Stimulated activated CD8-positive, alpha-beta memory T cell treated with anti-CD3 and anti-CD28 coated beads, Interleukin-7, amount 100 ng/mL, for 24 hours (primary cell): Measurements from ENCODE around the gene CTTNBP2.

Experiments used
- DNase-seq: peaks from one replicate; pipeline ENCODE4 v3.0.0-alpha.2; 2020; ENCODE audit warnings: low read depth

The CTTNBP2 gene, protein sequence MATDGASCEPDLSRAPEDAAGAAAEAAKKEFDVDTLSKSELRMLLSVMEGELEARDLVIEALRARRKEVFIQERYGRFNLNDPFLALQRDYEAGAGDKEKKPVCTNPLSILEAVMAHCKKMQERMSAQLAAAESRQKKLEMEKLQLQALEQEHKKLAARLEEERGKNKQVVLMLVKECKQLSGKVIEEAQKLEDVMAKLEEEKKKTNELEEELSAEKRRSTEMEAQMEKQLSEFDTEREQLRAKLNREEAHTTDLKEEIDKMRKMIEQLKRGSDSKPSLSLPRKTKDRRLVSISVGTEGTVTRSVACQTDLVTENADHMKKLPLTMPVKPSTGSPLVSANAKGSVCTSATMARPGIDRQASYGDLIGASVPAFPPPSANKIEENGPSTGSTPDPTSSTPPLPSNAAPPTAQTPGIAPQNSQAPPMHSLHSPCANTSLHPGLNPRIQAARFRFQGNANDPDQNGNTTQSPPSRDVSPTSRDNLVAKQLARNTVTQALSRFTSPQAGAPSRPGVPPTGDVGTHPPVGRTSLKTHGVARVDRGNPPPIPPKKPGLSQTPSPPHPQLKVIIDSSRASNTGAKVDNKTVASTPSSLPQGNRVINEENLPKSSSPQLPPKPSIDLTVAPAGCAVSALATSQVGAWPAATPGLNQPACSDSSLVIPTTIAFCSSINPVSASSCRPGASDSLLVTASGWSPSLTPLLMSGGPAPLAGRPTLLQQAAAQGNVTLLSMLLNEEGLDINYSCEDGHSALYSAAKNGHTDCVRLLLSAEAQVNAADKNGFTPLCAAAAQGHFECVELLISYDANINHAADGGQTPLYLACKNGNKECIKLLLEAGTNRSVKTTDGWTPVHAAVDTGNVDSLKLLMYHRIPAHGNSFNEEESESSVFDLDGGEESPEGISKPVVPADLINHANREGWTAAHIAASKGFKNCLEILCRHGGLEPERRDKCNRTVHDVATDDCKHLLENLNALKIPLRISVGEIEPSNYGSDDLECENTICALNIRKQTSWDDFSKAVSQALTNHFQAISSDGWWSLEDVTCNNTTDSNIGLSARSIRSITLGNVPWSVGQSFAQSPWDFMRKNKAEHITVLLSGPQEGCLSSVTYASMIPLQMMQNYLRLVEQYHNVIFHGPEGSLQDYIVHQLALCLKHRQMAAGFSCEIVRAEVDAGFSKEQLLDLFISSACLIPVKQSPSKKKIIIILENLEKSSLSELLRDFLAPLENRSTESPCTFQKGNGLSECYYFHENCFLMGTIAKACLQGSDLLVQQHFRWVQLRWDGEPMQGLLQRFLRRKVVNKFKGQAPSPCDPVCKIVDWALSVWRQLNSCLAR (N-terminal part only)

DNA sequence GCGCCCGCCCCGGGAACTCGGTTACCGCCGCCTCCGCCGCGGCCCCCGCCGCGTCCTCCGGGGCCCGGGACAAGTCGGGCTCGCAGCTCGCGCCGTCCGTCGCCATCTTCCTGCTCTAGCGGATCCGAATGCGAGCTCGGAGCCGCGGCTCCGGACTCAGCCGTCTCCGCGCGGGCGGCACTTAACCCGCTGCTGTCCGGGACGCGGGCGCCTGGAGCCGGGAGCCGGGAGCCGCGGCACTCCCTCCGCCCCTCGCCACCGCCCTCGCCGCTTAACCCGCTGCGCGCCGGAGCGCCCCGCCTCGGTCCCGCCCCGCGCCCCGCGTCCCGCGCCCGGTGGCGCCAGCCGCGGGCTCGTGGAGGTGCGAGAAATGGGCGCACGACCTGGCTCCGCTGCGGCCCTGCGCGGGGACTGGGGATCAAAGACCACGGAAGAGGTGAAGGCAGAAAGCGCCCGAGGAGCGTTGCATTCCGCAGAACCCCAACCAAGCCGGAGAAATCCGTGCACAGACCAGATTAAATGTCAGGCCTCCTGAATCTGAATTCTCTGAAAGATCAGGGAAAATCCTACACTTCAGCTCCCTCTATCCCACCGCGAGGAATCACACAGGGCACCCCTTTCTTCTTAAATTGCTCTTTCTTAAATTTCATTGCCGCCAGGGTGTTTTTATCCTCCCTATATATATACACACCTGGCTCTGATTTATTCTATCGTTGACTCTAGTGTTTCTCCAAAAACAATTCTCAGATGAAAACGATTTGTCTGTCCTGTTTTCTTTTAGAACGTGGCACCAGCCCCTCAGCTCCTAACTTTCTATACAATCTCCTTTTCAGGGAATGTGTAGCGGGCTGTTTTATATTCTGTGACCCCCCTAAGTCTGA, at the start of gene CTTNBP2:
TSS of gene CTTNBP2 (minus strand) at position 132 of the 881 bp plus-strand sequence. CDS start at position 106, 26 bp downstream.
- no peak for DNase-seq

DNA sequence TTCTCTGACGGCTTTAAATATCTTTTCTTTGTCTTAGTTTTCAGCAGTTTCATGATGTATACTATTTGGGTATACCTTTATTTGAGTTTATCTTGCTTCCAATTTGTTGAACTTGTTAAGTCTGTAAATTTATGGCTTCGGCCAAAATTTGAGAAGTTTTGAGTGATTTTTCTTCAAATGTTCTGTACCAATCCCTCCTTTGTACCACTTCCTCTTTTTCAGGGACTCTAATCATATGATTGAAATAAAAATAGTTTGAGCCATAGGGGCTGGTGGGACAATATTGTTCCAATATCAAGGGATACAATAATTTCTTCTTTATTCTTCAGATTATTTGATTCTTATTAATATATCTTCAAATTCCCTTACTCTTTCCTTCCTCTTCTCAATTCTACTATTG, 43.1 kb upstream of the CTTNBP2 start:
- DNase-seq: no peak

DNA sequence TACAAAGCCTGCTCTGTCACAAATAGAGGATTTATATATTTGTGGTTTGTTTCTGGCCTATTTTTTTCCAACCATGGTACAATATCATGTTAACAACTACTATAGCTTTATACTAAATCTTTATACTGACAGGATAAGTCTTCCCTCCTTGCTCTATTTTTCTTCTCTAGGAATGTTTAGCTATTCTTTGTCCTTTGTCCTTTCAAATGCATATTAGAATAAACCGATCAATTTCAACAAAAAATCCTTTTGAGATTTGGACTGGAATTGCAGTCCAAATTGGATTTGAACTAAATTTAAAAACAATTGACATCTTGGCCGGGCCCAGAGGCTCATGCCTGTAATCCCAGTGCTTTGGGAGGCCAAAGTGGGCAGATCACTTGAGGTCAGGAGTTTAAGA, 39.2 kb upstream of the CTTNBP2 start:
- no peak for DNase-seq

DNA sequence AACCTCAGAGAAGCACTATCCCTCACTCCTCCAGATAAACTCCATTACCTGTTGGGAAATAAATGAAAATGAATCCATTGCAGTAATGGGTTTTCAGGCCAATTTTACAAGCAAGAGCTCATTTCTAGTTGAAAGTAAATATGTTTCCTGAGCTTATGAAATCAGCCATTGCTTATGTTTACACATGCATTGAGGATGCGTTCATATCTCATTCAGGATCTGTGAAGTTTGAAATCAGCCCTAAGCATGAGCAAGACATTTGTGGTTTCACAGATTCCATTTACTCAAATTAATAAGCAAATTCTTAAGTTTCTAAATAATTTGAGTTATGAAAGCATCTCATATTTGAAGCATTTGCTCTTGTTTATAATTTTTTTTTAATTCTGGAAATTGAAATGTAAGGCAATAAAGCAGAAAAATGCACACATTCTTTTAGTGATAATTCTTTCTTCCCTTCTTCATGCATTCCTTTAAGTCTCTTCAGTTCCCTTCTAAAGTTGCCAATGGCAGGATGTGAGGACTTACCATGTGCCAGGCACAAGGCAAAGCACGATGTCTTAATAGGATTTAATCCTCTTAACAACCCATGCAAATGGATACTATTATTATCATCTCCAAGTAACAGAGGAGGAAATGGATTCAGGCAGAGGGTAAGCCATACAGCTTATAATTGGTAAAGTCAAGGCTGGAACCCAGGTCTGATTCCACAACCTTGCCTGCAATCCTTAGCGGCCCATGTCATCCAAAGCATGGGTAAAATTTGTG, 35.0 kb upstream of the CTTNBP2 start:
- no peak for DNase-seq

DNA sequence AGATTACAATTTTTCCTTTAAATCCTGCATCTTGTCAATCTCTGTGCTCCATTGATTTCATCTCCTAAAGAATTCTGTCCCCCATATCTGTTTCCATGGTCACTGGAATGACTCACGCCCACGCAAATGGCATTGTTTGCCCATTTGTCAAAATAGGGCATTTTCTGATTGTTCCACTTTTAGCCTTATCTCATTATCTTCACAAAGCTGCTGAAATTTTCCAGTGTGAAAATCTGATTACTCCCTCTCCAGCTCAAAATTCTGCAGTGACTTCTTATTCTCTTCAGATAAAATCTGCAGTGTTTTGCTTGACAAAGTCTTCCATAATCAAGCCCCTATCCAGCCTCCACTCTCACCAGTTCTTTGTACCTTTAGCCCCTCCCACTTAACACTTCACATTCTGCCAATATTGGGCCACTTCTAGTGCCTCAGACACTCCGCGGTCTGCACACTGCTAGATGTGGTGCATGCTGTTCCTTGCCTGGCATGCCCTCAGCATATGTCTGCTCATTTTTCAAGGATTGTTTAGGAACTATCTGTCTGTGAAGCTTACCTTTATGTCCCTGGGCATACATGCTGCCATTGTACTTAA, 33.9 kb upstream of the CTTNBP2 start:
- no peak for DNase-seq

DNA sequence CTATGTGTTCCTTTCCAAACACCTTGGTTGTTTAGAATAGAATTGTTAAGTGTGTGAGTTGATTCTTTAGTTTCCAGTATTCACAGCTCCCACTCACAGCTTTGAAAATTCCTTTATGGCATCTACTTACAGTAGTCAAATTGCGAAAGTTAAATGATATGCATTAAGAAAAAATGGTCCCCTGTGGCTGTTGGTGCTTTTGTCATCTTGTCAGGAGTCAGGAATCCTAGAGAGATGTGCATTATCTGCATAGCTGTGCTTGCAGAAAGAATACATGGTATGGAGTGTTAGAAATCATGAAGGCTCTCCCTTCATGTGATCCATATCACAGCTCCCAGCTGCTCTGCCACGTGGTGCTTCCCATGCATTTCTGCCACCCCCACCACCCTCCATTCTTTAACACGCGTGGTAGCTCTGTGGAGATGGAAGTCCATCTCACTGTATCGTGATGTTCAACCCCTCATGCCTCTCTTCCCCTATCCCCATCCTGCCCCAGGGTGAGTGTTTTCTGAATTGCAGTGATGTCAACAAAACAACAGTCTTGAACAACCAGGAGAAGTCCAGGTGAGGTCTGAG, 29.2 kb upstream of the CTTNBP2 start:
- no peak for DNase-seq

DNA sequence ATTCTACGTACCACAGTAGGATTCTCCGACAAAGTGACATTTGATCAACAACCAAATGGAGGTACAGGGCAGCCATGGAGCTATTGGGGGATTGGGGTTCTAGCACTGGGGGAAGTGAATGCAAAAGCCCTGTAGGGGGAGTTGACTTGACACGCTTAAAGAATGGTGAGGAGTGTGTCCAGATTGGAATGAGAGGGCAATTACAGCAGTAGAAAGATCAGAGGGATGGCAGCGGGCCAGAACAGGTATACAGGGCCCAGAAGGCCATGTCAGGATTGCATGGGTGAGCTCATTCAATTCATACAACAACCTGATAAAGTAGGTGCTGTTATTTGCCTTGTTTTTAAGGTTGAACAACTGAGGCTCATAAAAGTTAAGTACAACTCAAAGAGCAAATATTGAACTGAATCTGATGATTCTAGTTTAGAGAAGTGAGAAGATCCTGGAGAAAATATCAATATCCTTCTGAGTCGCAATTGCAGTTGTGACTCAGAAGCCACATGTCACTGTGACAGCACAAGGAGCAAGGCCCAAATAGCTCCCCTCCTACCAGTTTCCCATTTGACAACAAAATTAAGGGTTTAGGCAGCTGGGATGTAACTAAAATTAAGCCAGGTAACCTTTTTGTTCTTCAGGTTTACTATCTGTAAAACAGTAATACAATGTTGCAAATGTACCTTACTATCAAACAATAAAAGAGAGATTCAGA, 28.0 kb upstream of the CTTNBP2 start:
- no peak for DNase-seq

DNA sequence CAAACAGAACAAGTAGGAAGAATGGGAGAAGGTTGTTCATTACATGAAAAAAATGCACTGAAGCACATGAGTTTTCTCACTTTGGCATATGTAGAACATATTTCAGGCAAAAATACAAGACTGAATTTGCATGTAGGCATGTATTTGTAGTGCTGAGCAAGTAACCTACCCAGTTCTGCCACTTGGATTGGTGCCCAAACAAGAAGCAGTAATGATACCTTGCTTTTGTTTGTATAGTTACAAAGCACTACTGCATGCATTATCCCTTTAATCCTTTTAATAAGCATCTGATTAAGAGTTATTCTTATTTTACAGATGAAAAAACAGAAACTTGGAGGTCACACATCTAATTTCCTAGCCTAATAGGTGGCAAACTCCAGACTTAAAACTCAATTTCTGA, 23.1 kb upstream of the CTTNBP2 start:
- DNase-seq: no peak

DNA sequence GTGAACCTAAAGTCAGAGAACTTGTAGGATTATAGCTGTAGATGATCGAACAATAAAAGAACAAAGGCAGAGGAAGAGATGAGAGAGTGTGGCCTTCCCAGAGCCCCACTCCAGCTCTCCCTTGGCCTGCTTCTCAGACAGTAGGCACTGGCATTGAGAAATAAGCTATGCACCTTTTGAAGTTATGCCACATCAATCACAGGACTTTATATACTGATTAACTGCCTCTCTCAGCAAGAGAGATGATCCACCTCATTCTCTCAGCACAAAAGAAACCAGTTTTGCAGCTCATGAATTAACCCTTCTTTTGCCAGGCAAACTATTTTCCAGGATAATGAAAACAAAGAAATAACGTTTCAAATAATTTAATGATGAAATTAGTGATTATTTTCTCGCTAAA, 22.0 kb upstream of the CTTNBP2 start:
- DNase-seq: no peak

DNA sequence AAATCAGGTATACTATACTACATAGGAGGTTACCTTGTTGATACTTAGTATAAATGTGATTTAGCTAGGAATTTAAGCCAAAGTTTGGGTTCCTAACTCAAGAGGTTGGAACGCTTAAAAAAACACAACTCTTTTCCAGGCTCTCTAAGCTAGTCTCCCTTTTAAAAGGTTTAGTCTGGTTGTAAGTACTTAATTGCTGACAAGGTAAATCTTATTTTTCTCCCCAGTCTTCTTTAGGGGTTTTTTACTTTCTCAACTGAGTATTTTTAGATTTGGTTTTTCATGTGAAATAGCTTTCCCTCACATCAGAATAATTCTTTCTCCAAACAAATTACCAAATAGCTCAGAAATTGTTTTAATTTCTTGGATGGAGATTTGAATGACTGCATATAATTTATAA, 20.8 kb upstream of the CTTNBP2 start:
- DNase-seq: no peak

DNA sequence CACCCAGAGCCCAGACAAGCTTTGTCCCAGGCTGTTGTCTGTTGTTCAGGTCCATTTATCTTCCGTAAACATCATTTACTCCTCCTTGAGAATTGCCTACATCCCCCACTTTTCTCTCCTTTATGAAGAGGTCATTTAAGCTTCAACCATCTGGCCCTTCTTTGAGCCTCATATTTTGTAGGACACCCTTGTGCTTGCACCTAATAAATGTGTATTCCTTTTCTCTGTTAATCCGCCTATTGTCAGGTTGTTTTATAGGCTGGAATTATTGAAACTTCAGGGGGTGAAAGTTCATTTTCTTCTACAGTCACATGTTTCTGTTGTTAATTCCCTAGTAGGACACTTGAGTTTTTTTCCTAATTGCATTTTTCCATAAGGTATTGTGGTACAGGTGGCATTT, 19.6 kb upstream of the CTTNBP2 start:
- DNase-seq: no peak

DNA sequence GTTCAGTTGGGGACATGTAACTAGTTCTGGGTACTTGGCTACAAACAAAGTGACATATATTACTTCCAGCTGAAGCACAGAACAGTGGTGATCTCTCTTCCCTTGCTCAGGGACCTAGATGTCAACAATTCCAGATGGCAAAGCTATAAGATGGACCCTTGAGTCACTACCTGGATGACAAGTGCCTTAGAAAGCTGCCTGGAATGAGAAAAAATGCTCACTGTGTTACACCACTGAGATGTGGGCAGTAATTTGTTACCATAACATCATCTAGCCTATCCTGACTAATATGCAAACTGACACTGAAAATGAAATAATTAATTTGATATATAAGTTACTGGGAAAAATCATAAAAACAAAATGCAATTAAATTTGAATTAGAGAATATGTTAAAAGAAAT, 16.4 kb upstream of the CTTNBP2 start:
- DNase-seq: no peak

DNA sequence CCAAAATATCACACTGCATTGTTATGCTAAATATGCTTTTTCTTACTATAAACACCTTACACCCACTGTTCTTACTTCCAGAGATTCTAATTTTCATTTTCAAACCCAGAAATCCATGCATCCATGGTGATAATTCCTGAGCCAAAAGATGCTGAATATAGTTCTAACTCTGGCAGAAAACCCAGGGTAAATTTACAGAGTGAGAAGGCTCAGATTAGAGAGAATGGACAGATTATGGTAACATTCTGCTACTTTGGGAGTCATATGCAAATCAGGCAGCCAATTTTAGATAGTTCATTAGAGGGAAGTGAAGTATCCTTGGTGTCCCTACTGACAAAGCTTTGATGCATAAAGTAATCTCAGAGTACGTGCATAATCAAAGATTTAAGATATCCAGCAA, 15.4 kb upstream of the CTTNBP2 start:
- no peak for DNase-seq

DNA sequence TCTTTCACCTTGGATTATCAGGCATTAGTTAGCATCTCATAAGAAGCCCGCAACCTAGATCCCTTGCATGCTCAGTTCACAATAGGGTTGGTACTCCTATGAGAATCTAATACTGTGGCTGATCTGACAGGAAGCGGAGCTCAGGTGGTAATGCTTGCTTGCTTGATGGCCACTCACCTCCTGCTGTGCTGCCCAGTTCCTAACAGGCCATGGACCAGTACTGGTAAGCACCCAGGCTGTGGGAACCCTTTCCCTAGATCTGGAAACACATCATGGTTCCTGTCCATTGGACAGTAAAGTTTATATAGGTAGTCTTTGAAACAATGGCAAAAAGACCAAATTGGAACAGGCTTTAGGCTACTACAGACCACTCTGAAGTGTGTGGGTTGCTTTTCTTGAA, 9.4 kb upstream of the CTTNBP2 start:
- DNase-seq: no peak

DNA sequence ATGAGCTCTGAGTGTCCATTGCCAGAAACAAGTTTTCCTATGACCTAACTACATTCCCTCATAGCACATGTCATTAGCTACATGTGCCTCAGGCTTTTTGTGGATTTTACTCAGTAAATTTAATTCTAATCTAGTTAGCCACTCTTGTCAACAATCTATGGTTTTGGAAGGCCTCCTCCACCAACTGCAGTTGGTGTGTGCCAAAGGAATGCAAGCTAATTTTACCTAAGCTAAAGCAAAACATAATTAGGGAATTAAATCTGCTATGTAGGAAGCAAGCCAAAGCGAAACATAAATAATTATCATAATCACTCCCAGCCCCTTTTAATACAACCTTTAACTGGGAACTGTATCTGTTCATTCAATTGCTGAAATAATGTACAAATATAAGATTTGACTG, 3.5 kb upstream of the CTTNBP2 start:
- no peak for DNase-seq

DNA sequence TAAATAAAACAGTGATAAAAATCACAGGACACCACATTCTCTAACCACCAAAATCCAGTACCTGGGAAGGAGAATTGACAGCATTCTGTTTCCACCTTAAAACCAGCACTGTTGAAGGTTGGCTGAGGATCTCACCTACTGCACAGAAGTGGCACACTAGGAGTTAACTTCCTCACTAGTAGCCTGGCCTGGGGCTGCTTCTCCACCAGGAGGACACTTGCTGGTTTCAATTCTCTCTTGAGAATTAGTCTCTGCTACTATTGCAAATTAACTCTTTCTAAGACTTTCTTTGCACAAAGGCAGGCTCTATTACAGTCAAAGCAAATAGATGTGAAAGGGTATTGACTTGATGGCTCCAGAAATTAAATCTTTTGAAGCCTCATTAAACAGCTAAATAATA, 2.3 kb upstream of the CTTNBP2 start:
- no peak for DNase-seq

DNA sequence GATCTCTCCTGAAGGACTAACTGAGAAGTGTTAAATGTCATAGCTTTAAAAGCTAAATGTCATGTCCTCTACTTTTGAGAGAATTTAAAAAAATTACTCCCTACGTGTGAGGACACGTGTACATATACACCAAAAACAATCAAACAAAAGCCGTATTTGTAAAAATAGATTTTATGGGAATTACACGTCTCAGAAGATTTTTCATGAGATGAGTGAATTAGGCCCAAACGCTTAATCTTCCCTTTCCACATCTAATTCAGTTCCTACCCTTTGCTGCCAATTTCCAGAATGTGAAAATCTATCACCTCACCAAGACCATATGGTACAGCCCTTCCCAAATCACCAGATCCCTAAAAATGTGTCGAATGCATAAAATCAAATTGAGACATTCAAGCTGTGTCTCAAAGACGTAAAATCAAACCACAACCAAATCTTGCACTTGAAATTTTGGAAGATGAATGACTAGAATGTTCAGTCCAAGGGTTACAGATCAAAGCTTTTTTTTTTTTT, 1.0 kb upstream of the CTTNBP2 start:
- no peak for DNase-seq

DNA sequence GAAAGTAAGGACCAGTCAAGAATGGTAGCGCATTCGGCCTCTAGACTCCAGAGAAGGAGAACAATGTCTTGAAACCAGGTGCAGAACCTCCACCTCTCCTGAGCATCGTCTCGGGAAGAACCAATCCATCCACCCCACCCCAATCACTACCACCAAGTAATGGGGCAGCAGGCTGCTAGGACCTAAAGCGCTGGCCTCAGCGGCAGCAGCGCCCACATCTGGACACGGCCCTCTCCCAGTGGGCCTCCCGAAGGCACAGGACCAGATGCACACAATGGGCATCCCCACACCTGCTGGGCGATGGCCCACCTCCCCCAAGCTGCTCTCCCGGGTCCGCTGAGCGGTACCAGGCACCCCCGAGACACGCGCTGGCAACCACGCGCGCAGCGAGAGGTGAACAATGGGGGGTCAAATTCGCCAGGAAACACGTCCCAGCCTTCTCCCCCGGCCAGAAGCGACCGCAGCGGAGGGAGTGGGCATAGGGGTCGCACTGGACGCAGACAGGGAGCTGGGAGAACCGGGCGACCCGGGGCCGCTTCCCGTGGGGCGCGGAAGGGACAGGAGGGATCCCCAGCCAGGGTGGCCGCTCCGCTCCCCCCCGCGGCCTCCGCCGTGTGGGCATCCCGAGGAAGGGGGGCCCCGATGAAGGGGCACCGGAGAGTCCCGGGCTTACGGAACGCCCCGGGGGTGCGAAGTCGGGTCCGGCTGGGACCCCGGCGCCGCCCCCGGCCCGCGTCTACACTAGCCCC, 506 bp downstream of the CTTNBP2 start:
- no peak for DNase-seq
